HCT116 (cell line): Measurements from ENCODE around the gene DYNC2H1. TPM values are rescaled to one million over a fixed set of nuclear protein-coding genes. Genes with fewer than 3 reads are reported as not detected.

Source experiments
- ATAC-seq: fragments of 200-7000 bp; cut with Tn5 transposase; 2 replicates; pipeline ENCODE4 v1.9.1; 2020; ENCODE audit warnings: mild to moderate bottlenecking, moderate library complexity
- BruUV-seq: library from RNA; stranded (reverse); fragments of 400-500 nt; replicated peaks from 2 replicates; lab custom pipeline; 2021; lab: Mats Ljungman, UMichigan
- CTCF ChIA-PET: fragments of 300-600 bp; sonication (Branson Sonifier 250); formaldehyde crosslinking; loops from one replicate; lab custom pipeline; 2021; ENCODE audit warnings: antibody characterized with exemption; lab: Charles Lee
- POLR2A ChIA-PET: fragments of 300-600, 350-600 bp; sonication (Branson Sonifier 250); formaldehyde crosslinking; loops from one replicate; lab custom pipeline; 2021; ENCODE audit warnings: antibody characterized with exemption; lab: Charles Lee
- RAD21 ChIA-PET, 2 experiments: fragments of 300-600 bp; sonication (Branson Sonifier 250); formaldehyde crosslinking; loops; one replicate each; lab custom pipeline; 2023; ENCODE audit warnings: low total read pairs in 2 of 2; ENCODE audit not compliant: uncharacterized antibody in 2 of 2, unreplicated experiment in 2 of 2, low non-redundant PET in 1 of 2; lab: Charles Lee
- DNase-seq: peaks from one replicate; pipeline ENCODE4 v3.0.0-alpha.2; 2010; ENCODE audit warnings: low read depth, low spot score
- H2AFZ ChIP-seq: fragments of 200-600 bp; shearing (Covaris generic), sonication (generic); 2 replicates; pipeline ENCODE4 v1.6.1; 2017; ENCODE audit warnings: low read depth, mixed run types, mixed read lengths, antibody characterized with exemption, low read length; ENCODE audit not compliant: poor library complexity, severe bottlenecking
- H3K27ac ChIP-seq: 2 replicates; pipeline ENCODE4 v1.5.1; 2012; ENCODE audit warnings: low read depth, low read length
- H3K27me3 ChIP-seq: fragments of 200-600 bp; sonication (generic); 2 replicates; pipeline ENCODE4 v1.6.1; 2016; ENCODE audit warnings: mixed run types, low read length, mixed read lengths; ENCODE audit not compliant: insufficient read depth
- H3K36me3 ChIP-seq, 2 experiments: fragments of 200-500 bp in 1 of 2; fragments of 200-600 bp in 1 of 2; sonication (Bioruptor generic) in 1 of 2; sonication (generic) in 1 of 2; 2 replicates each; pipeline versions ENCODE4 v1.5.1 to v1.6.1; 2014 to 2016; ENCODE audit warnings: low read length in 2 of 2, inconsistent platforms in 1 of 2, mixed read lengths in 1 of 2, mixed run types in 1 of 2; ENCODE audit not compliant: insufficient read depth in 2 of 2, control insufficient read depth in 1 of 2
- H3K4me1 ChIP-seq, 2 experiments: fragments of 200-600 bp in 1 of 2; sonication (generic) in 1 of 2; 2 replicates each; pipeline versions ENCODE4 v1.5.1 to v1.6.1; 2012 to 2017; ENCODE audit warnings: low read length in 2 of 2, inconsistent platforms in 1 of 2, mild to moderate bottlenecking in 1 of 2, mixed read lengths in 1 of 2, mixed run types in 1 of 2, moderate library complexity in 1 of 2; ENCODE audit not compliant: insufficient read depth in 2 of 2, control insufficient read depth in 1 of 2
- H3K4me2 ChIP-seq: fragments of 200-600 bp; sonication (generic); 2 replicates; pipeline ENCODE4 v1.6.1; 2017; ENCODE audit warnings: mixed run types, low read length, mixed read lengths
- H3K4me3 ChIP-seq, 2 experiments: fragments of 200-600 bp in 1 of 2; sonication (generic) in 1 of 2; replicated peaks in 1 of 2; 2 replicates each; pipeline ENCODE4 v1.5.1; 2011 to 2016; ENCODE audit warnings: low read length in 2 of 2, control low read depth in 1 of 2, low read depth in 1 of 2, mild to moderate bottlenecking in 1 of 2, mixed read lengths in 1 of 2, mixed run types in 1 of 2
- H3K79me2 ChIP-seq: fragments of 200-600 bp; sonication (generic); 2 replicates; pipeline ENCODE4 v1.6.1; 2017; ENCODE audit warnings: mild to moderate bottlenecking, mixed run types, low read length, moderate library complexity, mixed read lengths; ENCODE audit not compliant: insufficient read depth
- H3K9ac ChIP-seq: fragments of 200-600 bp; sonication (generic); 2 replicates; pipeline ENCODE4 v1.6.1; 2016; ENCODE audit warnings: low read length, mixed read lengths
- H3K9me2 ChIP-seq: fragments of 200-600 bp; sonication (generic), shearing (Covaris generic); 2 replicates; pipeline ENCODE4 v1.6.1; 2017; ENCODE audit warnings: mixed run types, mild to moderate bottlenecking, moderate library complexity; ENCODE audit not compliant: insufficient read depth
- H3K9me3 ChIP-seq, 2 experiments: fragments of 200-500 bp in 1 of 2; fragments of 200-600 bp in 1 of 2; sonication (Bioruptor generic) in 1 of 2; sonication (generic) in 1 of 2; 2 replicates each; pipeline ENCODE4 v1.6.1; 2014 to 2017; ENCODE audit warnings: low read length in 2 of 2, mixed read lengths in 2 of 2, inconsistent platforms in 1 of 2, low read depth in 1 of 2, mild to moderate bottlenecking in 1 of 2, mixed run types in 1 of 2, moderate library complexity in 1 of 2; ENCODE audit not compliant: control insufficient read depth in 1 of 2, insufficient read depth in 1 of 2
- H4K20me1 ChIP-seq: fragments of 200-600 bp; sonication (generic), shearing (Covaris generic); 2 replicates; pipeline ENCODE4 v1.6.1; 2017; ENCODE audit warnings: mixed run types, mild to moderate bottlenecking, moderate library complexity; ENCODE audit not compliant: insufficient read depth
- EGR1 ChIP-seq: IDR thresholded peaks from 2 replicates; pipeline ENCODE4 v1.6.1; 2012; ENCODE audit warnings: low read depth
- ELF1 ChIP-seq: IDR thresholded peaks from 2 replicates; pipeline ENCODE4 v1.6.1; 2012; ENCODE audit warnings: low read depth, borderline replicate concordance
- EZH2 ChIP-seq: fragments of 200-600 bp; sonication (generic); IDR thresholded peaks from 2 replicates; pipeline ENCODE4 v1.6.1; 2017; ENCODE audit warnings: antibody characterized with exemption, mixed run types
- FOSL1 ChIP-seq: IDR thresholded peaks from 2 replicates; pipeline ENCODE4 v1.6.1; 2012; ENCODE audit warnings: low read depth
- MAX ChIP-seq: IDR thresholded peaks from 2 replicates; pipeline ENCODE4 v1.6.1; 2012
- POLR2A ChIP-seq: IDR thresholded peaks from 2 replicates; pipeline ENCODE4 v1.7.0; 2011; ENCODE audit warnings: borderline replicate concordance; ENCODE audit not compliant: insufficient read depth, insufficient read length; ENCODE audit errors: extremely low read depth
- POLR2AphosphoS5 ChIP-seq: IDR thresholded peaks from 2 replicates; pipeline ENCODE4 v1.6.1; 2011; ENCODE audit warnings: mild to moderate bottlenecking, low read depth, low read length, moderate library complexity
- RAD21 ChIP-seq: IDR thresholded peaks from 2 replicates; pipeline ENCODE4 v1.6.1; 2012; ENCODE audit warnings: low read depth, mild to moderate bottlenecking
- REST ChIP-seq: IDR thresholded peaks from 2 replicates; pipeline ENCODE4 v1.6.1; 2012; ENCODE audit warnings: low read depth
- SIN3A ChIP-seq: IDR thresholded peaks from 2 replicates; pipeline ENCODE4 v1.6.1; 2012; ENCODE audit warnings: low read depth
- SRF ChIP-seq: IDR thresholded peaks from 2 replicates; pipeline ENCODE4 v1.6.1; 2012; ENCODE audit warnings: low read depth
- TCF7L2 ChIP-seq: IDR thresholded peaks from 2 replicates; pipeline ENCODE4 v1.7.0; 2011; ENCODE audit warnings: borderline replicate concordance, inconsistent platforms; ENCODE audit not compliant: insufficient read depth, insufficient read length; ENCODE audit errors: extremely low read depth
- YY1 ChIP-seq: IDR thresholded peaks from 2 replicates; pipeline ENCODE4 v1.6.1; 2011; ENCODE audit warnings: low read length, low read depth, moderate library complexity, mild to moderate bottlenecking; ENCODE audit not compliant: insufficient replicate concordance; ENCODE audit errors: extremely low read depth
- ZNF274 ChIP-seq: fragments of 200-500 bp; sonication (Bioruptor generic); IDR thresholded peaks from 2 replicates; pipeline ENCODE4 v1.6.1; 2014; ENCODE audit warnings: mild to moderate bottlenecking, low read depth, low read length, inconsistent platforms
- intact Hi-C: fragments of 100-400 bp; cut with micrococcal nuclease; formaldehyde crosslinking; loops from 2 replicates; pipeline ENCODE4 v1.10.0; 2022
- total RNA-seq: library from RNA; stranded (reverse); gene quantifications from one replicate; pipeline ENCODE4 v1.2.1, GENCODE V29; 2021; ENCODE audit not compliant: unreplicated experiment
- TF ChIP-seq, protein P1 (sequence below): IDR thresholded peaks from 2 replicates; pipeline ENCODE4 v1.6.1; 2012
- TF ChIP-seq, protein P2 (sequence below): IDR thresholded peaks from 2 replicates; pipeline ENCODE4 v1.6.1; 2011; ENCODE audit warnings: mild to moderate bottlenecking, low read length, moderate library complexity; ENCODE audit not compliant: insufficient replicate concordance; ENCODE audit errors: extremely low read depth
- TF ChIP-seq, protein P3 (sequence below), 3 experiments: fragments of 200-600 bp in 1 of 3; sonication (generic) in 1 of 3; IDR thresholded peaks in 2 of 3; conservative IDR thresholded peaks in 1 of 3; 2 replicates each; pipeline ENCODE4 v1.5.1; 2012 to 2017; ENCODE audit warnings: low read depth in 2 of 3, low read length in 2 of 3, antibody characterized with exemption in 1 of 3, borderline replicate concordance in 1 of 3, control low read depth in 1 of 3, mild to moderate bottlenecking in 1 of 3, mixed read lengths in 1 of 3, mixed run types in 1 of 3, moderate library complexity in 1 of 3; ENCODE audit not compliant: insufficient read depth in 1 of 3

Gene DYNC2H1
- total RNA-seq, 1 experiment from 2014 or later, result 1.5 TPM

GRCh38 chr11:103491777-103492176 lies 382.6 kb downstream of the DYNC2H1 start (continued):
- TF ChIP-seq MAX, result no peak
- TF ChIP-seq TCF7L2, result no peak
- no peak for TF ChIP-seq ELF1
- TF ChIP-seq RAD21, result no peak
- no peak for TF ChIP-seq POLR2A
- no peak for TF ChIP-seq YY1
- TF ChIP-seq FOSL1, result no peak
- no peak for TF ChIP-seq SIN3A
- TF ChIP-seq, protein P1, sequence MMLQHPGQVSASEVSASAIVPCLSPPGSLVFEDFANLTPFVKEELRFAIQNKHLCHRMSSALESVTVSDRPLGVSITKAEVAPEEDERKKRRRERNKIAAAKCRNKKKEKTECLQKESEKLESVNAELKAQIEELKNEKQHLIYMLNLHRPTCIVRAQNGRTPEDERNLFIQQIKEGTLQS, result no peak
- no peak for TF ChIP-seq ZNF274

DNA sequence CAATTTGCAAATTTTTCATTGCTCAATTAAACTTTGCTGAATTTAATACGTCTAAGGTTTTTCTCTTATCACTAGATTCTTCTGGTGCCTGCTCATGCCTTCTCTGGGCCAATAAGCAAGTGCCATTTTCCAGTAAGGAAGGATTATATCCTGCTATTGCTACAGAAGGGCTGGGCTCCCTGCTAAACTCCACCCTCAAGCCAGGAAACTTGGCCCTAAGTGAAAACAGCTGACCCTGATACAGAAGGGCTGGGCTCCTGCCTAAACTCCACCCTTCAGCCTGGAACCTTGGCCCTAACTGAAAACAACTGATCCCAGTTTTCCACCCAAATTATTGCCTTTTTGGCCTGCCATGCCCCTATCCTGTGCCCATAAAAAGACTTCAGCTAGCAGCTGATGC lies 385.3 kb downstream of the DYNC2H1 start:
- Histone ChIP-seq H3K36me3 (no peaks in the 10 kb centered on the region), H4K20me1 (no peaks in the 10 kb centered on the region), H3K4me2 (no peak overlapping the region), H3K79me2 (no peaks in the 10 kb centered on the region), H3K27me3 (no peaks in the 10 kb centered on the region), H3K4me1 (no peaks in the 10 kb centered on the region), H3K9me2 (no peaks in the 10 kb centered on the region), H3K27ac (no peak overlapping the region), H3K9ac (no peak overlapping the region), H3K4me3 (no peak overlapping the region), H3K9me3 (no peaks in the 10 kb centered on the region), H2AFZ (no peak overlapping the region)
- intact Hi-C loops, result no loop called here
- BruUV-seq, result no TSS peak
- CTCF ChIA-PET, result no interaction called here
- RAD21 ChIA-PET, result no interaction called here
- DNase-seq, result no peak
- ATAC-seq, result no peak
- POLR2A ChIA-PET, result no interaction called here
- TF ChIP-seq POLR2AphosphoS5 (no peak), RAD21 (no peak), FOSL1 (no peak), EGR1 (no peak), REST (no peak), TCF7L2 (no peak), EZH2 (no peak), MAX (no peak), SRF (no peak), ZNF274 (no peak), POLR2A (no peak)
- TF ChIP-seq, protein P2, sequence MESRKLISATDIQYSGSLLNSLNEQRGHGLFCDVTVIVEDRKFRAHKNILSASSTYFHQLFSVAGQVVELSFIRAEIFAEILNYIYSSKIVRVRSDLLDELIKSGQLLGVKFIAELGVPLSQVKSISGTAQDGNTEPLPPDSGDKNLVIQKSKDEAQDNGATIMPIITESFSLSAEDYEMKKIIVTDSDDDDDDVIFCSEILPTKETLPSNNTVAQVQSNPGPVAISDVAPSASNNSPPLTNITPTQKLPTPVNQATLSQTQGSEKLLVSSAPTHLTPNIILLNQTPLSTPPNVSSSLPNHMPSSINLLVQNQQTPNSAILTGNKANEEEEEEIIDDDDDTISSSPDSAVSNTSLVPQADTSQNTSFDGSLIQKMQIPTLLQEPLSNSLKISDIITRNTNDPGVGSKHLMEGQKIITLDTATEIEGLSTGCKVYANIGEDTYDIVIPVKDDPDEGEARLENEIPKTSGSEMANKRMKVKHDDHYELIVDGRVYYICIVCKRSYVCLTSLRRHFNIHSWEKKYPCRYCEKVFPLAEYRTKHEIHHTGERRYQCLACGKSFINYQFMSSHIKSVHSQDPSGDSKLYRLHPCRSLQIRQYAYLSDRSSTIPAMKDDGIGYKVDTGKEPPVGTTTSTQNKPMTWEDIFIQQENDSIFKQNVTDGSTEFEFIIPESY, result no peak
- TF ChIP-seq, protein P3, sequence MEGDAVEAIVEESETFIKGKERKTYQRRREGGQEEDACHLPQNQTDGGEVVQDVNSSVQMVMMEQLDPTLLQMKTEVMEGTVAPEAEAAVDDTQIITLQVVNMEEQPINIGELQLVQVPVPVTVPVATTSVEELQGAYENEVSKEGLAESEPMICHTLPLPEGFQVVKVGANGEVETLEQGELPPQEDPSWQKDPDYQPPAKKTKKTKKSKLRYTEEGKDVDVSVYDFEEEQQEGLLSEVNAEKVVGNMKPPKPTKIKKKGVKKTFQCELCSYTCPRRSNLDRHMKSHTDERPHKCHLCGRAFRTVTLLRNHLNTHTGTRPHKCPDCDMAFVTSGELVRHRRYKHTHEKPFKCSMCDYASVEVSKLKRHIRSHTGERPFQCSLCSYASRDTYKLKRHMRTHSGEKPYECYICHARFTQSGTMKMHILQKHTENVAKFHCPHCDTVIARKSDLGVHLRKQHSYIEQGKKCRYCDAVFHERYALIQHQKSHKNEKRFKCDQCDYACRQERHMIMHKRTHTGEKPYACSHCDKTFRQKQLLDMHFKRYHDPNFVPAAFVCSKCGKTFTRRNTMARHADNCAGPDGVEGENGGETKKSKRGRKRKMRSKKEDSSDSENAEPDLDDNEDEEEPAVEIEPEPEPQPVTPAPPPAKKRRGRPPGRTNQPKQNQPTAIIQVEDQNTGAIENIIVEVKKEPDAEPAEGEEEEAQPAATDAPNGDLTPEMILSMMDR (IDR thresholded peaks at IDR 0.05 in 2 of 3, conservative IDR thresholded peaks at IDR 0.05 in 1 of 3; ENCODE audit: borderline replicate concordance in 1 of 3, insufficient read depth in 1 of 3, low read depth in 2 of 3, low read length in 2 of 3), result no peak
